B cell (primary cell): ENCODE data around the gene BRAF. TPM values are rescaled to one million over a fixed set of nuclear protein-coding genes. Genes with fewer than 3 reads are reported as not detected.
A peak's percentile ranks its signal among the peaks of the same experiment; 100 is the strongest.

ENCODE experiments used
- ATAC-seq: fragments of 200-7000 bp; cut with Tn5 transposase; one replicate; pipeline ENCODE4 v1.10.0; 2021; ENCODE audit warnings: low read depth, mild to moderate bottlenecking, moderate number of reproducible peaks, moderate library complexity
- CTCF ChIA-PET: fragments of 350-600 bp; sonication (Branson Sonifier 250); formaldehyde crosslinking; loops from one replicate; lab custom pipeline; 2021; ENCODE audit warnings: antibody characterized with exemption, inconsistent platforms; lab: Charles Lee
- POLR2A ChIA-PET: fragments of 350-600 bp; sonication (Branson Sonifier 250); formaldehyde crosslinking; loops from one replicate; lab custom pipeline; 2021; ENCODE audit warnings: antibody characterized with exemption; lab: Charles Lee
- DNase-seq: peaks from one replicate; pipeline ENCODE4 v3.0.0; 2013
- H2AFZ ChIP-seq: 2 replicates; pipeline ENCODE4 v1.6.1; 2012; ENCODE audit warnings: mild to moderate bottlenecking, low read depth, low read length; ENCODE audit not compliant: insufficient read depth, poor library complexity, severe bottlenecking
- H3K27ac ChIP-seq, 2 donors: 1 replicate in 1 of 2; 2 replicates in 1 of 2; pipeline ENCODE4 v1.5.1; 2012 to 2013; ENCODE audit warnings: low read length in 2 of 2, mild to moderate bottlenecking in 2 of 2, moderate library complexity in 1 of 2
- H3K27me3 ChIP-seq, 4 experiments: fragments of 200-600 bp in 1 of 4; sonication (generic) in 1 of 4; replicated peaks in 1 of 4; 1 replicate in 2 of 4; 2 replicates in 2 of 4; pipeline versions ENCODE4 v1.6.1 to v1.7.0; 2013 to 2016; ENCODE audit warnings: low read length in 3 of 4, mild to moderate bottlenecking in 2 of 4, mixed read lengths in 1 of 4, moderate library complexity in 1 of 4; ENCODE audit not compliant: insufficient read depth in 4 of 4, control insufficient read depth in 3 of 4; ENCODE audit errors: control extremely low read depth in 1 of 4
- H3K36me3 ChIP-seq, 2 experiments: replicated peaks in 1 of 2; 1 replicate in 1 of 2; 2 replicates in 1 of 2; pipeline versions ENCODE4 v1.6.1 to v1.7.1; 2013; ENCODE audit warnings: low read length in 1 of 2; ENCODE audit not compliant: insufficient read depth in 2 of 2, control insufficient read depth in 1 of 2; ENCODE audit errors: control extremely low read depth in 1 of 2, extremely low read depth in 1 of 2
- H3K4me1 ChIP-seq, 2 donors: fragments of 200-600 bp in 1 of 2; sonication (generic) in 1 of 2; 1 replicate in 1 of 2; 2 replicates in 1 of 2; pipeline versions ENCODE4 v1.5.1 to v1.6.1; 2013 to 2017; ENCODE audit warnings: low read length in 2 of 2; ENCODE audit not compliant: control insufficient read depth in 2 of 2, insufficient read depth in 2 of 2
- H3K4me2 ChIP-seq: replicated peaks from 2 replicates; pipeline ENCODE3; 2012; ENCODE audit warnings: mild to moderate bottlenecking, low read depth, low read length; ENCODE audit not compliant: poor library complexity, severe bottlenecking
- H3K4me3 ChIP-seq, 5 experiments: fragments of 200-600 bp in 1 of 5; sonication (generic) in 1 of 5; 1 replicate in 3 of 5; 2 replicates in 2 of 5; pipeline versions ENCODE4 v1.5.1 to v1.7.0; 2011 to 2016; ENCODE audit warnings: low read length in 4 of 5, mild to moderate bottlenecking in 4 of 5, low read depth in 2 of 5, control low read depth in 1 of 5, moderate library complexity in 1 of 5; ENCODE audit not compliant: insufficient read depth in 1 of 5; ENCODE audit errors: control extremely low read depth in 1 of 5, extremely low read depth in 1 of 5
- H3K79me2 ChIP-seq: fragments of 200-600 bp; sonication (generic); one replicate; pipeline ENCODE4 v1.6.0; 2016; ENCODE audit warnings: low read length; ENCODE audit not compliant: control insufficient read depth, insufficient read depth
- H3K9ac ChIP-seq: fragments of 200-600 bp; sonication (generic); 2 replicates; pipeline ENCODE4 v1.6.1; 2017; ENCODE audit warnings: mild to moderate bottlenecking, low read length, moderate library complexity
- H3K9me3 ChIP-seq, 3 donors: one replicate each; pipeline versions ENCODE4 v1.6.1 to v1.7.1; 2013; ENCODE audit warnings: low read length in 2 of 3; ENCODE audit not compliant: control insufficient read depth in 2 of 3, insufficient read depth in 1 of 3; ENCODE audit errors: control extremely low read depth in 1 of 3
- H4K20me1 ChIP-seq: 2 replicates; pipeline ENCODE4 v1.6.0; 2012; ENCODE audit warnings: mild to moderate bottlenecking, low read length; ENCODE audit not compliant: insufficient read depth, control insufficient read depth, poor library complexity, severe bottlenecking
- H3K27ac Mint-ChIP-seq: one replicate; pipeline ENCODE4 v1.8.0; 2021; ENCODE audit warnings: mixed read lengths
- H3K27me3 Mint-ChIP-seq: one replicate; pipeline ENCODE4 v1.8.0; 2021; ENCODE audit warnings: mixed read lengths
- H3K4me1 Mint-ChIP-seq: one replicate; pipeline ENCODE4 v1.8.0; 2021; ENCODE audit warnings: mixed read lengths
- H3K4me3 Mint-ChIP-seq: one replicate; pipeline ENCODE4 v1.8.0; 2021; ENCODE audit warnings: mixed read lengths
- H3K9me3 Mint-ChIP-seq: one replicate; pipeline ENCODE4 v1.8.0; 2022; ENCODE audit warnings: mixed read lengths; ENCODE audit not compliant: insufficient read depth
- CTCF ChIP-seq: fragments of 200-600 bp; IDR thresholded peaks from one replicate; pipeline ENCODE4 v1.8.0; 2022; ENCODE audit warnings: antibody characterized with exemption, mild to moderate bottlenecking
- EZH2 ChIP-seq: IDR thresholded peaks from 2 replicates; pipeline ENCODE4 v1.6.1; 2012; ENCODE audit warnings: borderline replicate concordance, low read depth, mild to moderate bottlenecking, moderate library complexity, low read length; ENCODE audit not compliant: insufficient read depth, poor library complexity, severe bottlenecking
- WGBS: methylation state at CpG from one replicate; pipeline ENCODE4 v1.1.5; 2013; ENCODE audit warnings: missing lambda C conversion rate; ENCODE audit not compliant: insufficient coverage; 5-methylcytosine and 5-hydroxymethylcytosine counted together
- intact Hi-C: fragments of 100-400 bp; cut with micrococcal nuclease; formaldehyde crosslinking; loops from one replicate; pipeline ENCODE4 v1.10.0; 2022
- polyA plus RNA-seq: library from polyadenylated mRNA; depleted of rRNA; stranded (reverse); fragments of >200 nt; gene quantifications from 2 replicates; pipeline ENCODE4 v1.2.3, GENCODE V29; 2012
- total RNA-seq, 2 donors: library from RNA; stranded (reverse); fragments of 120-200 nt in 1 of 2; gene quantifications; 1 replicate in 1 of 2; 2 replicates in 1 of 2; pipeline versions ENCODE4 v1.2.3 to v1.2.4, GENCODE V29; 2013 to 2022

The BRAF gene
- total and polyA plus RNA-seq, 2 donors (not counting 1 experiment from before 2014, with no cell fraction given): 13.5 to 90.9 TPM

- Histone ChIP-seq H3K79me2 (peaks cover 8% of the 10 kb centered on the region), H2AFZ (no peak overlapping the region), H3K27ac (no peak overlapping the region), H3K27me3 (no peaks in the 10 kb centered on the region), H3K9me3 (no peaks in the 10 kb centered on the region), H3K4me1 (no peaks in the 10 kb centered on the region), H4K20me1 (peaks cover 13% of the 10 kb centered on the region), H3K36me3 (peaks cover 2 to 3% of the 10 kb centered on the region in 2 experiments), H3K9ac (no peak overlapping the region), H3K4me2 (no peak overlapping the region), H3K4me3 (no peak overlapping the region)
- peak overlapping the region; percentile 17 for H3K27ac Mint-ChIP-seq
- no peaks in the 10 kb centered on the region for H3K27me3 Mint-ChIP-seq
- ATAC-seq (peak; percentile 73), DNase-seq (peak; percentile 82)
- H3K4me3 Mint-ChIP-seq: no peak overlapping the region
- CTCF ChIA-PET: interaction anchor here (0.6 to 11.6 kb wide), 42 partner anchors 9 to 927 kb away, joined by 3 to 254 read pairs (median 4); partner anchors contain the start of genes MRPS33 and SSBP1
- no peak for TF ChIP-seq EZH2
- peak; percentile 82 for TF ChIP-seq CTCF
- POLR2A ChIA-PET: interaction anchor here (1.0 kb wide), 1 partner anchor 203 kb away, joined by 4 read pairs; the partner anchor contains the start of gene MRPS33
- intact Hi-C loops: loop anchor here (1.0 kb wide), 4 partner anchors 113 to 839 kb away; partner anchors contain the start of gene BRAF
- H3K4me1 Mint-ChIP-seq: peaks cover 1% of the 10 kb centered on the region
- 25% methylated on average over 2 of the region's 5 CpGs for WGBS
- H3K9me3 Mint-ChIP-seq: no peaks in the 10 kb centered on the region
Observed at GRCh38 chr7:140810830-140811556, 113.7 kb downstream of the BRAF start.

GRCh38 chr7:140810385-140810784, 114.3 kb downstream of the BRAF start:
- DNase-seq: no peak
- no peak overlapping the region for H3K27ac Mint-ChIP-seq
- CTCF ChIA-PET: interaction anchor here (0.8 to 11.6 kb wide), 25 partner anchors 8 to 928 kb away, joined by 3 to 254 read pairs (median 4); partner anchors contain the start of genes MRPS33 and SSBP1
- H3K27me3 Mint-ChIP-seq: no peaks in the 10 kb centered on the region
- H3K4me2 ChIP-seq: no peak overlapping the region
- H2AFZ ChIP-seq: no peak overlapping the region
- peaks cover 2 to 4% of the 10 kb centered on the region in 2 experiments for H3K36me3 ChIP-seq
- POLR2A ChIA-PET: interaction anchor here (1.0 kb wide), 1 partner anchor 204 kb away, joined by 4 read pairs; the partner anchor contains the start of gene MRPS33
- H3K79me2 ChIP-seq: peaks cover 12% of the 10 kb centered on the region
- no peak overlapping the region for H3K4me3 ChIP-seq
- no peaks in the 10 kb centered on the region for H3K4me1 ChIP-seq
- peaks cover 1% of the 10 kb centered on the region for H3K4me1 Mint-ChIP-seq
- TF ChIP-seq EZH2: no peak
- no peak for TF ChIP-seq CTCF
- H3K27me3 ChIP-seq: no peaks in the 10 kb centered on the region
- no peak overlapping the region for H3K9ac ChIP-seq
- H4K20me1 ChIP-seq: peaks cover 13% of the 10 kb centered on the region
- no peaks in the 10 kb centered on the region for H3K9me3 ChIP-seq
- H3K4me3 Mint-ChIP-seq: no peak overlapping the region
- 96% methylated on average over 7 of the region's 9 CpGs for WGBS
- no peaks in the 10 kb centered on the region for H3K9me3 Mint-ChIP-seq
- ATAC-seq: no peak
- H3K27ac ChIP-seq: no peak overlapping the region
- intact Hi-C loops: no loop called here
